DMS53 treated with DMSO at 0.1 percent for 48 hours (cell line): Measurements from ENCODE around the gene SLC16A7.

Source experiments
- DNase-seq: peaks from one replicate; lab custom pipeline; 2025; ENCODE audit not compliant: unreplicated experiment; lab: John Stamatoyannopoulos, UW

SLC16A7 gene

GRCh38 chr12:59828521-59828920, 232.7 kb downstream of the SLC16A7 start:
- no peak for DNase-seq

GRCh38 chr12:59833408-59833807, 237.6 kb downstream of the SLC16A7 start:
- no peak for DNase-seq

- peak; percentile 12 for DNase-seq
Measured at GRCh38 chr12:59834659-59835474, 239.0 kb downstream of the SLC16A7 start.
